Thoracic aorta (tissue), 2 donors: ENCODE data around the gene RNU1-1. TPM values are rescaled to one million over a fixed set of nuclear protein-coding genes. Genes with fewer than 3 reads are reported as not detected.
"Not testable (repeated sequence)": the region's sequence is repeated elsewhere in the genome, so short reads cannot be mapped to it uniquely, and the experiment has no call there.

Source experiments
- ATAC-seq: fragments of 150-250 bp; one replicate; pipeline ENCODE4 v1.8.0; 2017; ENCODE audit warnings: low read depth; ENCODE audit not compliant: insufficient number of reproducible peaks, low FRiP score
- DNase-seq: peaks from one replicate; pipeline ENCODE4 v3.0.0-alpha.2; 2020; ENCODE audit warnings: low spot score
- H3K27ac ChIP-seq, 2 donors: fragments of 200-600 bp; sonication (generic); 1 replicate in 1 of 2; 2 replicates in 1 of 2; pipeline ENCODE4 v1.5.1; 2016; ENCODE audit warnings: mild to moderate bottlenecking in 2 of 2, moderate library complexity in 2 of 2
- H3K27me3 ChIP-seq: fragments of 200-600 bp; sonication (generic); replicated peaks from 2 replicates; pipeline ENCODE4 v1.6.0; 2016; ENCODE audit warnings: mild to moderate bottlenecking; ENCODE audit not compliant: insufficient read depth
- H3K36me3 ChIP-seq: fragments of 200-600 bp; sonication (generic); one replicate; pipeline ENCODE4 v1.5.1; 2016
- H3K4me1 ChIP-seq, 2 donors: fragments of 200-600 bp; sonication (generic); 1 replicate in 1 of 2; 2 replicates in 1 of 2; pipeline versions ENCODE4 v1.5.1 to v1.6.0; 2016; ENCODE audit warnings: low read depth in 2 of 2, mild to moderate bottlenecking in 1 of 2; ENCODE audit not compliant: control insufficient read depth in 1 of 2
- H3K4me3 ChIP-seq: fragments of 200-600 bp; sonication (generic); 2 replicates; pipeline ENCODE4 v1.5.1; 2016; ENCODE audit warnings: mild to moderate bottlenecking
- H3K9me3 ChIP-seq: fragments of 200-600 bp; sonication (generic); 2 replicates; pipeline ENCODE4 v1.5.1; 2016
- total RNA-seq, 2 donors: library from RNA; depleted of rRNA; stranded (reverse); fragments of >200 nt; gene quantifications; one replicate each; pipeline versions ENCODE4 v1.1.0 to v1.2.3, GENCODE V29; 2016

Gene RNU1-1
- total RNA-seq, 2 donors from 2014 or later: under 0.01 TPM

- ATAC-seq, H3K9me3 ChIP-seq: not testable (repeated sequence)
These were observed 22.7 kb upstream of the RNU1-1 start for GRCh38 chr1:16536796-16537195.

GRCh38 chr1:16535898-16536297 lies 21.8 kb upstream of the RNU1-1 start:
- not testable (repeated sequence) for DNase-seq, H3K4me3 ChIP-seq, H3K27me3 ChIP-seq, H3K4me1 ChIP-seq, H3K9me3 ChIP-seq, ATAC-seq, H3K27ac ChIP-seq, H3K36me3 ChIP-seq

More at GRCh38 chr1:16536796-16537195, 22.7 kb upstream of the RNU1-1 start:
- H3K36me3 ChIP-seq, H3K27ac ChIP-seq, H3K4me3 ChIP-seq, DNase-seq, H3K27me3 ChIP-seq, H3K4me1 ChIP-seq: not testable (repeated sequence)

GRCh38 chr1:16535487-16535886 lies 21.4 kb upstream of the RNU1-1 start:
- H3K36me3 ChIP-seq, DNase-seq, ATAC-seq, H3K4me1 ChIP-seq, H3K9me3 ChIP-seq, H3K27me3 ChIP-seq, H3K27ac ChIP-seq: not testable (repeated sequence)
- H3K4me3 ChIP-seq: peak overlapping the region; percentile 1

GRCh38 chr1:16534829-16535456 lies 20.9 kb upstream of the RNU1-1 start:
- not testable (repeated sequence) for DNase-seq, H3K27me3 ChIP-seq, H3K4me1 ChIP-seq, H3K9me3 ChIP-seq, H3K36me3 ChIP-seq, H3K27ac ChIP-seq
- peak; percentile 24 for ATAC-seq
- H3K4me3 ChIP-seq: peak overlapping the region; percentile 22

GRCh38 chr1:16534239-16534828 lies 20.2 kb upstream of the RNU1-1 start:
- ATAC-seq, H3K27me3 ChIP-seq, DNase-seq, H3K27ac ChIP-seq, H3K36me3 ChIP-seq, H3K9me3 ChIP-seq, H3K4me1 ChIP-seq, H3K4me3 ChIP-seq: not testable (repeated sequence)

- DNase-seq, H3K4me1 ChIP-seq, ATAC-seq, H3K27ac ChIP-seq, H3K4me3 ChIP-seq, H3K36me3 ChIP-seq, H3K9me3 ChIP-seq, H3K27me3 ChIP-seq: not testable (repeated sequence)
These were observed 18.3 kb upstream of the RNU1-1 start for GRCh38 chr1:16532235-16532991.

GRCh38 chr1:16528338-16528737 lies 14.3 kb upstream of the RNU1-1 start:
- DNase-seq, H3K27me3 ChIP-seq, H3K4me3 ChIP-seq, ATAC-seq, H3K27ac ChIP-seq, H3K36me3 ChIP-seq, H3K9me3 ChIP-seq, H3K4me1 ChIP-seq: not testable (repeated sequence)

GRCh38 chr1:16525769-16526168 lies 11.7 kb upstream of the RNU1-1 start:
- H3K4me1 ChIP-seq, H3K4me3 ChIP-seq, H3K9me3 ChIP-seq, ATAC-seq, H3K27me3 ChIP-seq, H3K27ac ChIP-seq, H3K36me3 ChIP-seq, DNase-seq: not testable (repeated sequence)

- H3K27ac ChIP-seq, H3K9me3 ChIP-seq, DNase-seq, ATAC-seq, H3K27me3 ChIP-seq, H3K4me3 ChIP-seq, H3K36me3 ChIP-seq, H3K4me1 ChIP-seq: not testable (repeated sequence)
These were observed 7.6 kb upstream of the RNU1-1 start for GRCh38 chr1:16521679-16522078.
